ENCODE measurements around the gene CYP3A4.

The CYP3A4 gene

GRCh38 chr7:99794585-99795502 lies 10.9 kb upstream of the CYP3A4 start:
- H3K9me2 ChIP-seq (replicated peaks; ENCODE audit: insufficient read depth, low read length) = 0 out of 2 replicates have a peak, but pooled peaks cover 4% of the 10 kb centered on the region
- no peak for TF ChIP-seq EZH2phosphoT487 (conservative IDR thresholded peaks at IDR 0.05; ENCODE audit: low read length)

GRCh38 chr7:99793443-99793842 lies 9.5 kb upstream of the CYP3A4 start:
- Histone ChIP-seq H3K9me2 (replicated peaks; ENCODE audit: insufficient read depth, low read length) (0 out of 2 replicates have a peak, but pooled peaks cover 2% of the 10 kb centered on the region), H4K20me1 (ENCODE audit: low read depth, low read length) (no peaks in the 10 kb centered on the region), H2AFZ (ENCODE audit: low read depth, low read length, severe bottlenecking) (no peak overlapping the region), H3K9me3 (ENCODE audit: insufficient read depth, low read length) (no peaks in the 10 kb centered on the region), H3K79me2 (ENCODE audit: insufficient read depth, low read length) (no peaks in the 10 kb centered on the region), H3K27me3 (ENCODE audit: low read length) (peaks cover 2% of the 10 kb centered on the region; the same call in 1 of the 2 replicates), H3F3A (ENCODE audit: insufficient read depth) (no peaks in the 10 kb centered on the region), H3K4me3 (ENCODE audit: insufficient read depth, low read length, poor library complexity, severe bottlenecking) (no peak overlapping the region), H3K36me3 (ENCODE audit: low read length) (no peaks in the 10 kb centered on the region), H3K27ac (ENCODE audit: low read depth, low read length) (no peak overlapping the region), H3K9ac (ENCODE audit: low read length) (no peak overlapping the region), H3K4me2 (ENCODE audit: low read depth, low read length, poor library complexity, severe bottlenecking) (no peak overlapping the region)
- TF ChIP-seq EZH2phosphoT487 (conservative IDR thresholded peaks at IDR 0.05; ENCODE audit: low read length) = no peak
- TF ChIP-seq CTCF (IDR thresholded peaks at IDR 0.05; ENCODE audit: insufficient read depth, low read length, poor library complexity, severe bottlenecking) = no peak

More at GRCh38 chr7:99794585-99795502, 10.9 kb upstream of the CYP3A4 start:
- no peaks in the 10 kb centered on the region for H3K9me3 ChIP-seq (ENCODE audit: insufficient read depth, low read length)
- H3K36me3 ChIP-seq (ENCODE audit: low read length) = no peaks in the 10 kb centered on the region
- no peak overlapping the region for H3K4me3 ChIP-seq (ENCODE audit: insufficient read depth, low read length, poor library complexity, severe bottlenecking)
- no peak overlapping the region for H2AFZ ChIP-seq (ENCODE audit: low read depth, low read length, severe bottlenecking)
- H3K27me3 ChIP-seq (ENCODE audit: low read length) = peaks cover 3% of the 10 kb centered on the region; the same call in 1 of the 2 replicates
- H3K79me2 ChIP-seq (ENCODE audit: insufficient read depth, low read length) = no peaks in the 10 kb centered on the region
- H3K27ac ChIP-seq (ENCODE audit: low read depth, low read length) = no peak overlapping the region
- no peak overlapping the region for H3K4me2 ChIP-seq (ENCODE audit: low read depth, low read length, poor library complexity, severe bottlenecking)
- no peak overlapping the region for H3K9ac ChIP-seq (ENCODE audit: low read length)
- H4K20me1 ChIP-seq (ENCODE audit: low read depth, low read length) = no peaks in the 10 kb centered on the region
- no peaks in the 10 kb centered on the region for H3F3A ChIP-seq (ENCODE audit: insufficient read depth)

- Histone ChIP-seq H4K20me1 (ENCODE audit: low read depth, low read length) (no peaks in the 10 kb centered on the region), H3K9ac (ENCODE audit: low read length) (no peak overlapping the region), H3K4me3 (ENCODE audit: insufficient read depth, low read length, poor library complexity, severe bottlenecking) (no peak overlapping the region), H3K79me2 (ENCODE audit: insufficient read depth, low read length) (no peaks in the 10 kb centered on the region), H2AFZ (ENCODE audit: low read depth, low read length, severe bottlenecking) (no peak overlapping the region), H3K4me2 (ENCODE audit: low read depth, low read length, poor library complexity, severe bottlenecking) (no peak overlapping the region), H3F3A (ENCODE audit: insufficient read depth) (no peaks in the 10 kb centered on the region), H3K9me2 (replicated peaks; ENCODE audit: insufficient read depth, low read length) (no peaks in the 10 kb centered on the region), H3K9me3 (ENCODE audit: insufficient read depth, low read length) (no peaks in the 10 kb centered on the region), H3K36me3 (ENCODE audit: low read length) (no peaks in the 10 kb centered on the region), H3K27me3 (ENCODE audit: low read length) (no peaks in the 10 kb centered on the region), H3K27ac (ENCODE audit: low read depth, low read length) (no peak overlapping the region)
- TF ChIP-seq EZH2phosphoT487 (conservative IDR thresholded peaks at IDR 0.05; ENCODE audit: low read length) (no peak), CTCF (IDR thresholded peaks at IDR 0.05; ENCODE audit: insufficient read depth, low read length, poor library complexity, severe bottlenecking) (no peak)
These were observed 9.0 kb upstream of the CYP3A4 start for GRCh38 chr7:99792967-99793366.

All from SU-DHL-6 (cell line).